GM20000 (cell line): ENCODE results near the gene TMEM63C.

ENCODE experiments used
- DNase-seq: peaks from one replicate; pipeline ENCODE4 v3.0.0; 2012; ENCODE audit warnings: low spot score
- TF ChIP-seq, protein P1 (sequence below): IDR thresholded peaks from 2 replicates; pipeline ENCODE4 v1.5.1; 2012; ENCODE audit warnings: mild to moderate bottlenecking, control low read depth; ENCODE audit errors: extremely low read depth, missing control alignments

Gene TMEM63C

DNA sequence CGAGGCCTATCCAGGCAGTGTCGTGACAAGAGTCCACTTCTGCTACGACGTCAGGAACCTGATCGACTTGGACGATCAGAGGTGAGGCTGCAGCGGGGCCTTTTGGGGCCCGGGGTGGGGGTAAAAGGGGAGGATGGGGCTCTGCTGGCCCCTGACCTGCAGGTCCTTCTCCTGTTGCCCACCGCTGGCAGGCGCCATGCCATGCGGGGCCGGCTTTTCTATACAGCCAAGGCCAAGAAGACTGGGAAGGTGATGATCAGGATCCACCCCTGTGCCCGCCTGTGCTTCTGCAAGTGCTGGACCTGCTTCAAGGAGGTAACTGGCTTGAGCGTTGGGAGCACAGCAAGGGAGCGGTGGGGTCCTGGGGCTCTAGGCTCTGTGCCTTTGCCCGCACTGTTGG lies 57.8 kb downstream of the TMEM63C start:
- TF ChIP-seq, protein P1, sequence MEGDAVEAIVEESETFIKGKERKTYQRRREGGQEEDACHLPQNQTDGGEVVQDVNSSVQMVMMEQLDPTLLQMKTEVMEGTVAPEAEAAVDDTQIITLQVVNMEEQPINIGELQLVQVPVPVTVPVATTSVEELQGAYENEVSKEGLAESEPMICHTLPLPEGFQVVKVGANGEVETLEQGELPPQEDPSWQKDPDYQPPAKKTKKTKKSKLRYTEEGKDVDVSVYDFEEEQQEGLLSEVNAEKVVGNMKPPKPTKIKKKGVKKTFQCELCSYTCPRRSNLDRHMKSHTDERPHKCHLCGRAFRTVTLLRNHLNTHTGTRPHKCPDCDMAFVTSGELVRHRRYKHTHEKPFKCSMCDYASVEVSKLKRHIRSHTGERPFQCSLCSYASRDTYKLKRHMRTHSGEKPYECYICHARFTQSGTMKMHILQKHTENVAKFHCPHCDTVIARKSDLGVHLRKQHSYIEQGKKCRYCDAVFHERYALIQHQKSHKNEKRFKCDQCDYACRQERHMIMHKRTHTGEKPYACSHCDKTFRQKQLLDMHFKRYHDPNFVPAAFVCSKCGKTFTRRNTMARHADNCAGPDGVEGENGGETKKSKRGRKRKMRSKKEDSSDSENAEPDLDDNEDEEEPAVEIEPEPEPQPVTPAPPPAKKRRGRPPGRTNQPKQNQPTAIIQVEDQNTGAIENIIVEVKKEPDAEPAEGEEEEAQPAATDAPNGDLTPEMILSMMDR: no peak
- DNase-seq: no peak

DNA sequence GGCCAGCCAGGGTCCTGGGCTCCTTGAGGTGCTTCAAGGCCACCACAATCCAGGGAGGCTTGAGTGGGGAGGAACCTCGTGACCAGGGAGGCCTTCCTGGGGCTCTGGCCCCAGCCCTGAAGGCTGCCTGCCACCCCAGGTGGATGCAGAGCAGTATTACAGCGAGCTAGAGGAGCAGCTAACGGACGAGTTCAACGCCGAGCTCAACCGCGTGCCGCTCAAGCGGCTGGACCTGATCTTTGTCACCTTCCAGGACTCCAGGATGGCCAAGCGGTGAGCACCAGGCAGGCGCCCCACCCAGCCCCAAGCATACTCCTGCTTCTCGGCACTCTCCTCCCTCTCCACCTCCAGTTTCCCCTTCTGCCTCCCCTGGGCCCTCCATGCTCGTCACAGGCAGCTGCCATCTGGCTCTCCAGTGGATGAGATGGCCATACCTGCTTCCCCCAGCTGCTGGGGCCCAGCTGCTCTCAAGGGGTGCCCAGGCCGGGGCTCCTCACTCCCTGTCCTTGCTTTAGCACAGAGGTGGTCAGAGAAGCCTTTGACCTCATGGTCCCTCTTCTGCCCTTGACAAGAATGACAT lies 58.8 kb downstream of the TMEM63C start:
- TF ChIP-seq, protein P1: no peak
- no peak for DNase-seq

DNA sequence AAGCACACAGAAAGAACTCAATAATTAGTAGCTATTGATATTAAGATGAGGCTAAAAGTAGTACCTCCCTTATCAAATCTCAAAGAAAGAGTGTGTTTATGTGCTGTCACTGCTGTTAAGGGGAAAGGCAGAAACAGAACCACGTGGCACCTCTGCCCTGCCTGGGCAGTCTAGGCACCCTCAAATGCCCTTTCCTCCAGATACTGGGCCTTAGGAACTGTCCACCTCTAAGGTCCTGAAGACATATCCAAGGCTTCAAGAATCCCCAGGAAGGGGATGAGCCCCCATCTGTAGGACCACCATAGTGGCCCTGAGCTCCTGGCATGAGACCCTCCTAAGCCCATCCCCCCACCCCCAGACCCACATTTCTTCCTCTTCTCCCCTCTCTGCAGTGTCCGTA lies 60.4 kb downstream of the TMEM63C start:
- TF ChIP-seq, protein P1: no peak
- DNase-seq: no peak

DNA sequence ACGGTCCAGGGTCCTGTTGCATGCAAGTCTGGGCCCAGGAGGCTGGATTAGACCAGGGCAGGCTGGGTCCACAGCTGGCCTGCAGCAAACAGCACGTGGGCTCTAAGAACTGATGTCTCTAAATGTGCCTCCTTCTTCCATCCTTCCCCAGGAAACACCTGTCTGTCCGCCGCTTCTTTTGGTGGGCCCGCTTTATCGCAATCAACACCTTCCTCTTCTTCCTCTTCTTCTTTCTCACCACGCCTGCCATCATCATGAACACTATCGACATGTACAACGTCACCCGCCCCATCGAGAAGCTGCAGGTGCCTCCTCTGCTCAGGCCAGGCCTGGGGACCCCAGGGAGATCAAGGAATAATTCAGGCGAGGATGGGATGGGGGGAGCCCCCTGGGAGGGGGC lies 61.2 kb downstream of the TMEM63C start:
- DNase-seq: no peak

DNA sequence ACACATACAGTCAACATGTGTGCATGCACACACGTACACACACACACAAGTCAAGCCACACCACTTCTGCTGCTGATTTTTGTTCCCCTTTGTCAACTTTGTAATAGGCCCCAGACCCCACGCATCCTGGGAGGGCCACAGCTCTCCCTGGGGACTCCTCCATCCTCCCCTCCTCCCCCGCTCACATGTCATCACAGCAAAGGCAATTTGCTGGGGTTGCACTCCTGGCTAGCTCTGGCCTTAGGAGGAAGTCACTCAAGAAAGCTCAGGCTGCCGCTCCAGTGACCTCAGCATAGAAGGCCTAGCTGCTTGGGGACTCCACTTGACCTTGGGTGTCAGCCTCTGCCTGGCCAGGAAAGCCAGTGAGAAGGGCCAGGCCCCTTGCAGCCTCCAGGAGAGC lies 62.3 kb downstream of the TMEM63C start:
- DNase-seq: no peak
- TF ChIP-seq, protein P1: no peak

More for the DNA sequence above, 61.2 kb downstream of the TMEM63C start:
- TF ChIP-seq, protein P1: no peak

DNA sequence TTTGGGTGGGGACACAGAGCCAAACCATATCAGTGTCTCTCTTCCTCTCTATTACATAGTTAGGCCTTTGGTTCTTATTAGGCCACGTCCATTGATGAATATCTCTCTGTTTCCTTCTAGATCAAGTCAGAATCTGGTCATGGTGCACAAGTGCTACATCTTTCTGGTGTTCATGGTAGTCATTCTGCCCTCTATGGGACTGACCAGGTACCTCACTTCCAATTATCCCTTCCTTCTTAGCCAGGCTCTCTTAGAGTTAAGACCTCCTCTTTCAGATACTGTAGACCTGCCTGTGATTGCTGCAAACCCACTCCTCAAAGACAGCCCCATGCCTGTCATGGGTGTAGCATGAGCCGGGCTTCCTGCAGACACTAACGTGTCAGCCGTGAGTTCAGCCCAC lies 64.2 kb downstream of the TMEM63C start:
- DNase-seq: no peak
- TF ChIP-seq, protein P1: no peak

DNA sequence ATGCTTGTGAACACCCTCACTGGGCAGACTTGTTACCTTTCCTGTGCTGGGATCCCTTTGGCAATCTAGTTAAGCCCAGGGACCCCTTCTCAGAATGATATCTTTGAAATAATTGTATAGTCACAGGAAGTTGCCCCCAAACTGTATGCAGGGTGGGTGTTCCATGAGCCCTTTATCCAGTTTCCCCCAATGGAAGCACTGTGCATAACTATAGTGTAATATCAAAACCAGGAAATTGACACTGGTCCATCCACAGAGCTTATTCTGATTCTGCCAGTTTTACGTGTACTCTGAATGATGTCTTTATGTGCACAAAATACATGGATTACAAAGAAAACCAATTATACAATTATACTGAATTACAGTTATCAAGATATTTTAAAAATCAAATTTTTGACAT lies 65.2 kb downstream of the TMEM63C start:
- TF ChIP-seq, protein P1: no peak
- DNase-seq: no peak
